HUES48 (cell line): ENCODE results near the gene LRBA.
"Not testable (repeated sequence)": the region's sequence is repeated elsewhere in the genome, so short reads cannot be mapped to it uniquely, and the experiment has no call there.

ENCODE experiments used
- H3K27ac ChIP-seq: one replicate; pipeline ENCODE4 v1.7.0; 2013; ENCODE audit warnings: low read depth, low read length, inconsistent platforms
- H3K27me3 ChIP-seq: 2 replicates; pipeline ENCODE4 v1.6.1; 2013; ENCODE audit warnings: mild to moderate bottlenecking, low read length; ENCODE audit not compliant: control insufficient read depth, insufficient read depth
- H3K36me3 ChIP-seq: 2 replicates; pipeline ENCODE4 v1.6.1; 2013; ENCODE audit warnings: low read length; ENCODE audit not compliant: control insufficient read depth, insufficient read depth
- H3K4me1 ChIP-seq: 2 replicates; pipeline ENCODE4 v1.6.1; 2013; ENCODE audit warnings: mild to moderate bottlenecking, low read length; ENCODE audit not compliant: control insufficient read depth, insufficient read depth
- H3K4me3 ChIP-seq: 2 replicates; pipeline ENCODE4 v1.5.1; 2013; ENCODE audit warnings: mild to moderate bottlenecking, low read depth, low read length
- H3K9ac ChIP-seq: 2 replicates; pipeline ENCODE4 v1.6.1; 2013; ENCODE audit warnings: mild to moderate bottlenecking, low read depth, low read length, moderate library complexity
- H3K9me3 ChIP-seq: 2 replicates; pipeline ENCODE4 v1.6.1; 2013; ENCODE audit warnings: low read length; ENCODE audit not compliant: control insufficient read depth, insufficient read depth

Gene LRBA

DNA sequence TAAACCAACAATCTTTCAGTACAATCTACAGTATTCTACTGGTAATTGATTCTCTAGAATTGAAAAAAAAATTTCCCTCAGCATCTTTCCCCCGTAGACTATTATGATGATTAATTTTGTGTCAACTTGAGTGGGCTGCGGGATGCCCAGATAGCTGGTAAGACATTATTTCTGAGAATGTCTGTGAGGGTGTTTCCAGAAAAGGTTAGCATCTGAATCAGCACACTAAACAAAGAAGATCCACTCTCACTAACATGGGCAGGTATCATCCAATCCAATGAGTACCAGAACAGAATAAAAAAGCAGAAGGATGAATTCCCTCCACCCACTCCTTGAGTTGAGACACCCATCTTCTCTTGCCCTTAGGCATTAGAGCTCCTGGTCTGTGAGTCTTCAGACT, 619.2 kb downstream of the LRBA start:
- Histone ChIP-seq H3K9me3 (no peaks in the 10 kb centered on the region), H3K9ac (no peak overlapping the region), H3K4me3 (no peak overlapping the region), H3K27me3 (no peaks in the 10 kb centered on the region), H3K36me3 (no peaks in the 10 kb centered on the region), H3K27ac (no peak overlapping the region), H3K4me1 (no peaks in the 10 kb centered on the region)

DNA sequence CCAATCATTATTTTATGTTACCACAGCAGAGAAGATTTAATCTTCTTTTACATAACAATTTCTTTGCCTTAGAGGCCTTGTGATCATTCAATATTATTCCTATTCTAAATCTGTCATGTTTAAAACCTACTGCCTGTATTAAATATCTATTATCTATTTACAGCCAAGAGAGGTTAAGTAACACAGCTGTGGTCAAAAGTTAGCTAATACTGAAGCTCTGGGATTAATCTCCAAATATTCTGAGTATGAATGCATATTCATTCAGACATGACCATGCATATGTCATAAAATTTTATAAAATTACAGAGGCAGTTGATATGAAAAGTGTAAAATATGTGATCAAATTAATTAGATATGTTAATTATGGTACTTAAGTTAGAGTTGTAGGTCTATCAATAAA, 621.0 kb downstream of the LRBA start:
- no peak overlapping the region for H3K27ac ChIP-seq
- no peaks in the 10 kb centered on the region for H3K27me3 ChIP-seq
- H3K4me1 ChIP-seq: no peaks in the 10 kb centered on the region
- no peak overlapping the region for H3K4me3 ChIP-seq
- no peaks in the 10 kb centered on the region for H3K9me3 ChIP-seq
- no peak overlapping the region for H3K9ac ChIP-seq
- no peaks in the 10 kb centered on the region for H3K36me3 ChIP-seq

- Histone ChIP-seq H3K4me3 (no peak overlapping the region), H3K4me1 (peaks cover 6% of the 10 kb centered on the region; the same call in 1 of the 2 replicates), H3K9me3 (no peaks in the 10 kb centered on the region), H3K27ac (no peak overlapping the region), H3K27me3 (no peaks in the 10 kb centered on the region), H3K9ac (no peak overlapping the region), H3K36me3 (no peaks in the 10 kb centered on the region)
Observed at GRCh38 chr4:150391052-150391451, 624.0 kb downstream of the LRBA start.

DNA sequence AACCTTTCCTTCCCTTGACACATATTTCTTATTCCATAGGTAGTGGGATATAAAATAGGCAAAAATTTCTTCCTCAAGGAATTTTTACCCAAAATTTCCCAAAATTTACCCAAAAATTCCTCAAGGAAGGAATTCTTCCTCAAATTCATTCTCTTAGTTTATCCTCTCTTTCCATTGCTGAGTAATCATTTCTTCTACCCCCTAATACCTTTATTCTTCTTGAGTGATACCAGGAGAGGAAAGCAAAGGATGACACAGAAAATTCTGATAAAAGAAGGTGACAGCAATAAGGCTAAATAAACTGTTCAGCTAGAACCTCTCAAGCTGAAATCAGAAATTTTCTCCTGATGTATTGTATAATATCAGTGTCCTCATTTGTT, 624.6 kb downstream of the LRBA start:
- Histone ChIP-seq H3K4me1 (peaks cover 8% of the 10 kb centered on the region), H3K27me3 (no peaks in the 10 kb centered on the region), H3K9ac (no peak overlapping the region), H3K36me3 (no peaks in the 10 kb centered on the region), H3K4me3 (no peak overlapping the region), H3K27ac (no peak overlapping the region), H3K9me3 (no peaks in the 10 kb centered on the region)

DNA sequence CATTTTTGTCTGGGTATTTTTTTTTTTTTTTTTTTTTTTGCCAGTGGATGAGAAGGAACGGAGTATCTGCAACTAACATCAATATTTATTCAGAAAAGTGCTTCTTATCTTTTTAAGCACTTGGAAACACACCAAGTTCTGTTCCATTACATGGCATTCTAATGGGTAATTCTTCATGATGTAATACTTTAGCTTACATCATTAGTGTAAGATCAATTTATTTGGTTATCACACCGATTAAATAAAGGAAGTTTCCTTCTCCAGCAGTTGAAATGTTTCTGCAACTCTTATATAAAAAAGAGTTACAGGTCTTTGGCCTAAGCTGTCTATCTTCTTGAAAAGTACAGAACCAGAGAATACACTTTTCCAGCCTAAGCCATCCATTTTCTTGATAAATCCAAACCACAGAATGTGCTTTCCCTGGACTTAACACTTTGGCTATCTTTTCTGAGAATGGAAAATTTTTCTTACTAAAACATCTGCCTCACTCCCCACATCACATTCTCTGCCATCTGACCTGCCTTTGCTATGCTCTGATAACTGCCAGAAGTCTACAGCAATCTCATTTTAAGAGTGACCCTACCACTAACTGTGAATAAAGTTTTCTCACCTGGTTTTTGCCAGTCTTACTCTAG, 625.1 kb downstream of the LRBA start:
- H3K36me3 ChIP-seq: no peaks in the 10 kb centered on the region
- H3K27ac ChIP-seq: no peak overlapping the region
- H3K4me1 ChIP-seq: peaks cover 13% of the 10 kb centered on the region
- H3K4me3 ChIP-seq: no peak overlapping the region
- no peaks in the 10 kb centered on the region for H3K27me3 ChIP-seq
- no peaks in the 10 kb centered on the region for H3K9me3 ChIP-seq
- no peak overlapping the region for H3K9ac ChIP-seq

DNA sequence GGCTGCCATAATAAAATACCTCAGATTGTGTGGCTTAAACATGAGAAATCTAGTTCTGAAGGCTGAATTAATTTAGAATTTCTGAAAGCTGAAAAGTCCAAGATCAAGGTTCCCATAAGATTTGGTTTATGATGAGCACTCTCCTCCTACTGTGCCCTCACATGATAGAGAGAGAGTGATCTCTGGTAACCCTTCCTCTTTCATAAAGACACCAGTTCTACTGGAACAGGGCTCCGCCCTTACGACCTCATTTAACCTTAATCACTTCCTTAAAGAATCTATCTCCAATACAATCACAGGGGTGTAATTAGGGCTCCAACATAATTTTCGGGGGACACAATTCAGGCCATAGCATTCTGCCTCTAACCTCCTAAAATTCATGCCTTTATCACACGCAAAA, 627.1 kb downstream of the LRBA start:
- Histone ChIP-seq H3K9ac (no peak overlapping the region), H3K9me3 (no peaks in the 10 kb centered on the region), H3K27me3 (no peaks in the 10 kb centered on the region), H3K27ac (no peak overlapping the region), H3K36me3 (no peaks in the 10 kb centered on the region), H3K4me1 (peaks cover 22% of the 10 kb centered on the region), H3K4me3 (no peak overlapping the region)

- not testable (repeated sequence) for H3K4me3 ChIP-seq, H3K27me3 ChIP-seq, H3K27ac ChIP-seq, H3K36me3 ChIP-seq, H3K9me3 ChIP-seq, H3K9ac ChIP-seq
- H3K4me1 ChIP-seq: peaks cover 22% of the 10 kb centered on the region
Observed at GRCh38 chr4:150386415-150386814, 628.7 kb downstream of the LRBA start.

DNA sequence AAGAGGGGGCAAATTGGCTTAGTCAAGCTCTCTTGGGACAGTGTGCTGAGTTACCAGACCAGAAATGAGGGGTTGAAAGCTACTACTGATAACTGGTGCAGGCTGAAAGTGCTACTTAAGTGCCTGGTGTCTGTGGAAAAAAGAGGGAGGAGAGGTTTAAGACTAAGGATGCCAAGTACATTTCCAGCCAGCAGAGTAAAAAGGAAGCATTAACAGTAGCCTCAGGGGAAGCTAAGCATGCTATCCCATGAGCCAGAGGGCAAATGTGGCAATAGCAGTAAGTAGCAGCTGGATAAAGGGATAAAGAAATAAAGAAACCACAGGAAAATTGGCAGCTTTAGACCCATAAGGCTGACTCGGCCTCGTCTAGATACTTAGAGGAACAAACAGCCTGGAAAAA, 629.5 kb downstream of the LRBA start:
- Histone ChIP-seq H3K4me3 (no peak overlapping the region), H3K4me1 (peaks cover 27% of the 10 kb centered on the region), H3K36me3 (no peaks in the 10 kb centered on the region), H3K27me3 (no peaks in the 10 kb centered on the region), H3K27ac (no peak overlapping the region), H3K9me3 (no peaks in the 10 kb centered on the region), H3K9ac (no peak overlapping the region)

DNA sequence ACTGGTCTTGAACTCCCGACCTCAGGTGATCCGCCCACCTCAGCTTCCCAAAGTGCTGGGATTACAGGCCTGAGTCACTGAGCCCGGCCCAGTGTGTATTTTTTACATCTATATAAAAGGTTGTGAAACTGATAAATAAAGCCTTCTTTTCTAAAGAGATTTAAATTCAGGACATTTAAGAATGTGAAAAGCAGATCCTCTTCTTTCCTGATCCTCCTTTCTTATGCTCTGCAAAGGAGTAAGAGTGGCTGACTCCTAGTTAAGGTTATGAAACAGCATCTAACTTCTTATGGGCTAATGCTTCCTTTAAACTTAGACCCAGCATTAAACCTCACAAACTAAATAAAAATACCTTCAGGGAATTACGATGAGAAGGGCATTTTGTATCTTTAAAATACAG, 630.8 kb downstream of the LRBA start:
- no peaks in the 10 kb centered on the region for H3K36me3 ChIP-seq
- H3K4me1 ChIP-seq: peaks cover 27% of the 10 kb centered on the region
- H3K27me3 ChIP-seq: no peaks in the 10 kb centered on the region
- no peaks in the 10 kb centered on the region for H3K9me3 ChIP-seq
- H3K9ac ChIP-seq: no peak overlapping the region
- H3K4me3 ChIP-seq: no peak overlapping the region
- H3K27ac ChIP-seq: peak overlapping the region; percentile 1

DNA sequence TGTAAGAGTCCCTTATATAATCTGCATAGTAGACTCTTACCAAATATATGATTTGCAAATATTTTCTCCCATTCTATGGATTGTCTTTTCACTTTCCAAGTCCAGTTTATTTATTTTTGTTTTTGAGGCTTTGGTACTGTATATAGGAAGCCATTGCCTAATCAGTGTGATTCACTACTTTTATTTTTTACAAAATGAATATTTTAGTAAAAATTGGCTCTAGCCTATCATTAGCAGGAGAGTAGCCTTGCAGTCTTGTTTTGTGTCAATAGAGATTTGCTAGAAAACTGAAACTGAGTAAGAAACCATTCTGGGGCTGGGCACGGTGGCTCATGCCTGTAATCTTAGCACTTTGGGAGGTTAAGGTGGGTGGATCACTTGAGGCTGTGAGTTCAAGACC, 633.1 kb downstream of the LRBA start:
- H3K36me3 ChIP-seq: no peaks in the 10 kb centered on the region
- H3K9me3 ChIP-seq: no peaks in the 10 kb centered on the region
- no peaks in the 10 kb centered on the region for H3K27me3 ChIP-seq
- no peak overlapping the region for H3K9ac ChIP-seq
- peaks cover 21% of the 10 kb centered on the region for H3K4me1 ChIP-seq
- no peak overlapping the region for H3K27ac ChIP-seq
- H3K4me3 ChIP-seq: no peak overlapping the region

DNA sequence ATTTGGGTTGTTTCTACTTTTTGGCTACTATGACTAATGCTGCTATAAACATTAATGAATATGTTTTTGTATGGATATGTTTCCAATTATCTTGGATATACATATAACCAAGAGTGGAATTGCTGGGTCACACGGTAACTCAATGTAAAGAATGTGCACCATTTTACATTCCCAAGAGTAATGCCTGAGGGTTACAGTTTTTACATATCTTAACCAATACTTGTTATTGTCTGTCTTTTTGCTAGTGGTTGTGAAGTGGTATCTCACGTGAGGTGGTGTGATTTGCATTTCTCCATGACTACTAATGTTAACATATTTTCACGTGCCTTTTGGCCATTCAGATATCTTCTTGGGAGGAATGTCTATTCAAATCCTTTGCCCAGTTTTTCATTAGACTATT, 633.5 kb downstream of the LRBA start:
- no peaks in the 10 kb centered on the region for H3K36me3 ChIP-seq
- H3K27me3 ChIP-seq: no peaks in the 10 kb centered on the region
- no peak overlapping the region for H3K9ac ChIP-seq
- H3K4me1 ChIP-seq: peaks cover 21% of the 10 kb centered on the region
- no peak overlapping the region for H3K27ac ChIP-seq
- H3K9me3 ChIP-seq: no peaks in the 10 kb centered on the region
- no peak overlapping the region for H3K4me3 ChIP-seq

DNA sequence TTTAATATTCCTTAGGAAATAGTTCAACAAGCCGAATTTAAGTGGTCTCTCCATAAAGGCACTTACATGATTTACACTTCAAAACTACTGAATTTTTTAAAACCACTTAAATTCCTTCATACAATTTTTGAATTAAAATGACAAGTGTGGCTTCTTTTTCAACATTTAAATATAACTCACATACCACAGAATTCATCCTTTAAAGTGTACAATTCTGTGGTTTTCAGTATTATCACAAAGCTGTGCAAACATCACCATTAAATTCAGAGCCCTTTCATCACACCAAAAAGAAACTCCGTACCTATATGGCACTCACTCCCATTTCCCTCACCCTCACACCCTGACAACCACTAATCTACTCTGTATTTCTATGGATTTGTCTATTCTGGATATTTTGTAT, 634.0 kb downstream of the LRBA start:
- peaks cover 21% of the 10 kb centered on the region for H3K4me1 ChIP-seq
- H3K9ac ChIP-seq: no peak overlapping the region
- H3K9me3 ChIP-seq: no peaks in the 10 kb centered on the region
- no peaks in the 10 kb centered on the region for H3K36me3 ChIP-seq
- no peak overlapping the region for H3K4me3 ChIP-seq
- H3K27me3 ChIP-seq: no peaks in the 10 kb centered on the region
- H3K27ac ChIP-seq: no peak overlapping the region
